Adrenal gland (tissue), 5 donors: Measurements from ENCODE around the gene CPEB1.

Experiments used
- CTCF ChIP-seq, 6 experiments: fragments of 450-650 bp in 4 of 6; fragments of 200-600 bp in 2 of 6; sonication (generic) in 1 of 6; IDR thresholded peaks; 1 replicate in 5 of 6; 2 replicates in 1 of 6; pipeline versions ENCODE4 v1.5.1 to v1.8.0; 2016 to 2021; ENCODE audit warnings: antibody characterized with exemption in 6 of 6, mild to moderate bottlenecking in 2 of 6, moderate library complexity in 1 of 6
- POLR2A ChIP-seq, 2 donors: fragments of 450-650 bp; IDR thresholded peaks; one replicate each; pipeline ENCODE4 v1.6.1; 2017; ENCODE audit warnings: antibody characterized with exemption in 2 of 2, mild to moderate bottlenecking in 2 of 2, moderate library complexity in 1 of 2
- donor health status: DM: no; HTN: no; CAD: no.

GRCh38 chr15:82674873-82675272 is 27.7 kb upstream of the CPEB1 start:
- TF ChIP-seq CTCF (IDR thresholded peaks at IDR 0.05) (no peak), POLR2A (IDR thresholded peaks at IDR 0.05) (no peak)
